Activated CD4-positive, alpha-beta T cell treated with anti-CD3 and anti-CD28 coated beads, Interleukin-2, amount 50 U/mL, for 16 hours (primary cell): ENCODE measurements around the gene THRA.

ENCODE experiments used
- DNase-seq: peaks from one replicate; pipeline ENCODE4 v3.0.0-alpha.2; 2020

The THRA gene

DNA sequence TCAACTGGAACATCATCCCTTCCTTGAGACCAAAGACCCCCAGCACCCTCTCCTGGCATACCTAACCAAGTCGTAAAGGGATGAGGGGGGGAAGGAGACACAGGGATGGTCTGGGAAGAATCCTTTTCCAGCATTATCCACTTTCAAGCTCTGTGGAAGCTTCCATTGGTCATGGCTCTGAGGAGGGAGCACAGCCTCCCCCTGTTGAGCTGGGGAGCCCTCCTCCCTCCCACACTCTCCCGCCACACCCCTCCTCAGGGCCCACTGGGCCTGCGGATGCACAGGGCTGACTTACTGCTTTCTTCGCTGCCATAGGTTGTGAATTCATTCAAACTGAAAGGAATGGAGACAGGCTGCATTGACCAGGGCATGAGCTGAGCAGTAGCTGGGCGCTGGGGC, 35.2 kb upstream of the THRA start:
- no peak for DNase-seq

DNA sequence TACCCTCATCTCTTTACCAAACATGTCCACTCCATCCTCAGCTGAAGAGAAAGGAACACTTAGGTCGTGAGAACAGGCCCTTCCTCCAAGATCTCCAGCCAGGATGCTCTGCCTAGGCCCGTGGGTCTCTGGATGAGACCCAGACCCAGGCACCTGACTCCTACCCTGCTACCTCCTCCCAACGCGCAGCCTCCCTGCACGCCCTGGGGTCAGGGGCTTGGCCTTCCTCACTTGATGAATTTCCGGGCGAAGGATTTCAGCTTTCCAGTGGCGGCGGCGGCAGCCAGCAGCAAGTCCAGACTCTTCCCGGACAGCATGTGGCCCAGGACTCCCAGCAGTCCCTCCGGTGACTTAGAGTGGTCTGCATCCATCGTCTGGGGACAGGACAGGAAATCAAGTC, 34.2 kb upstream of the THRA start:
- DNase-seq: no peak

DNA sequence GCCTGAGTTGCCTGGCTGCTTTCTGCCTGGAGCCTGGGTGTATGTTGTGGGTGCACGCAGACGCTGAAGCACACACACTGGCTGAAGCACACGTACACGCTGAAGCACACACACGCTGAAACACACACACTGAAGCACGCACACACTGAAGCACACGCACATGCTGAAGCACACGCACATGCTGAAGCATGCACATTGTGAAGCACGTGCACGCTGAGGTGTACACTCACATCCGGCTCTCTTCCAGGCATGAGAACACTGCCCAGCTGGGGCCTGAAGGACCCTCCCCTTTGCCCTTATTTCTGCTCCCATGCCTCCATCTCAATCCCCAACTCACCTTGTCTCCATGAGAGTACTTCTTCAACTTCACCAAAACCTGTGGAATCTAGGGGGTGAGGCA, 31.1 kb upstream of the THRA start:
- no peak for DNase-seq

DNA sequence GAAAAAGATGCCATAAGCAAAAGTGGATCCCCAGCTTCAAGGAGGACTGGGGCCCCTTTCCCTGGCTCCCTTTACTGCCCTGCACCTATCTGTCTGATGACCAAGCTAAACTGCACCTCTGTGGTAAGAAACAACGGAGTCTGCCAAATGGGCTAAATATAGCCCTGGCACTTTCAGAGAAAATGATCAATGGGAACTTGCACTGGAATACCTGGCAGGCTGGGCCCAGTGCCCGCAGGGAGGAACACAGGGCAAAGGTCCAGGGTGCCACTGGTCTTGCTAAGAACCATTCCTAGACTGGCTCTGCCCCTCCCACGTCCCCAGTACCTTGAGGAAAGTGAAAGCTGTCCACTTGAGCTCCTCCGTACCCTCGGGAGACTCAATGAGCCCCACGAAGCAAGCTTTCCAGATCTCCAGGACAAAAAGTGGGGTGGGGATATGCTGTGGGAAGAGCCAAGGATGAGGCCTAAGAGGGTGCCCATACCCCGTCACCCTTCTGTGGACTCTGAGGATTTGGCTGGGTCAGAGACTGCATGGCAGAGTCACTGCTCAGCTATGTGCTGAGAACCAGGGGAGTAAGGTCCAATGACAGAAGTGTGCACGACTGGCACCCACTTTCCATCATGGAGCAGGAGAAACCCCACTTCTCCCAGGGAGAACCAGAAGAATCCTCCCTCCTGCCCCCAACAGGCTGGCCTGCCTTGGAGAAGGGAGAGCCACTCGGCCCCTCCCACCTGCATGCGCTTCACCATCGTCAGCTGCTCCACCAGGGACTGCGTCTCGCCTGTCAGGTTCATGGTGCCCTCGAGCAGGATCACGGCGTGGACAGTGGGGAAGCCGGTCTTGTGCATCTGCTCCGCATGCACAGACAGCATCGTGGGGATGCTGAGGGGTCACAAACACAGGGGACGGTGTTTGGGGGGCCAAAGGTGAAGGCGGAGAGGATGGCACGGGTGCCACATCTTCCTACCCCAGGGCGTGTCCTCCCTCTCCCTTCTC, 30.1 kb upstream of the THRA start:
- DNase-seq: no peak

DNA sequence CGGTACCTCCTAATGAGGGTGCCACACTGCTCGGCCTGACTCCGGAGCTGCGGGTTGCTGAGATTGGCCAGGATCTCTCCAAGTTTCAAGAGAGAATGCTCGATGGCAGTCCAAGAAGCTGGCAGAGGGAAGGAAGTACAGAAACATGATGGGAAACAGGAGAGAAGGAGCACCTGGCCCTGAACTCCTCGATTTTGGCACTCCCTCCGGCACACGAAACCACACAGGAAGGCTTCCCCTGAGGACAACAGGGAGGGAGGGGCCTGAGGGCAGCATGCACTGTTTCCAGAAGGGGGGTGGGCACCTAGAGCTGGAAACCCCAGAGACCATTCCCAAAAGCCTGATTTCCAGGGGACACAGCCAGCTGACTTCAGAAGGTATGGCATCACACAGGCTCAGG, 29.4 kb upstream of the THRA start:
- no peak for DNase-seq

DNA sequence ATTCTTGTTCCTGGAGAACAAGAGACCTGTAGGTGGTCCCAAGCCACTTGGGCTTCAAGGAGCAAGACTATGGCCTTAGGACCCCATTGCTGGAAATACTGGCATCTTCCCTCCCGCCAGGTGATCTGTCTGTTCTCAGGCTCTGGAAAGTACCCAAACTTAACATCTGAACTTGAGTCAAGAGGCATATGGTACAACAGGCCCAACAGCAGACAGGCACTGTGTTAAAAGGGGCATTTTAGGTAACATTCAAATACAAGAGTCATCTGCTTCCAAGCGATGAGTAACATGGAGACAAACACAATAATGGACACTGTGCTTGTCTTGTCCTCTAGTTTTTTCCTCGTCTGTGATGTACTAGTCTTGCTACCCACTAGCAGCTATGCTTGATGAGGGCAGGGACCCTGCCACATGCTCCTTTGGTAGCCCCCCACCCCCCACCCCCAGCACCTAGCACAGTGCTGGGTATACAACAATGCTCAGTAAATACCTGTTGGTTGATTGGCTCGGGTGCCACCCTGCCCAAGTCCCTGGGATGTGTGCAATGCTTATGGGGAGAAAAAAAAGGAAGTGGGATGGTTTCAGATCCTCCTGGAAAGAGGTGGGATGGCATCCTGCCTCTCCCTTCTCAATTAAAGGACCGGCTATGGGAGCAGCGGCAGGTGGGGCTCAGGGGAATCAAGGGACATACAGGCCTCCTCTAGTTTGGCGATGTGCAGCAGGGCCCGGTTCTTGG, 28.2 kb upstream of the THRA start:
- no peak for DNase-seq

DNA sequence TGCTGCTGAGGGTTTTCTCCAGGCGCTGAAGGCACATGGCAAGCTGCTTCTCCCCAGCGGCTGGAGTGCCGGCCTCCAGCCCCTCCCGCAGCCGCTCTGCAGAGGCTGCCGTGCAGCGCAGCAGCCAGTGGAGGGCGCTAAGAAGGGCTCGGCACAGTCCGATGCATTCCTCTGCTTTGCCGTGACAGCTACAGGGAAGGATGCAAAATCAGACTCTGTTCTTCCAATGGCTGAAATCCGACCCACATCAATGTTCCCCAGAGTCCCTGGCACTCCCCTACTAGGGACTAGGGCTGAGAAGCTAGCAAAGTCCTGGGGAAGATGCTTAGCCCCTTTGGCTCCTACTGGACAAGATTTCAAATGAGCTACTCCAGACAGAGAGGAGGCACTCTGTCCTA, 27.6 kb upstream of the THRA start:
- DNase-seq: no peak

DNA sequence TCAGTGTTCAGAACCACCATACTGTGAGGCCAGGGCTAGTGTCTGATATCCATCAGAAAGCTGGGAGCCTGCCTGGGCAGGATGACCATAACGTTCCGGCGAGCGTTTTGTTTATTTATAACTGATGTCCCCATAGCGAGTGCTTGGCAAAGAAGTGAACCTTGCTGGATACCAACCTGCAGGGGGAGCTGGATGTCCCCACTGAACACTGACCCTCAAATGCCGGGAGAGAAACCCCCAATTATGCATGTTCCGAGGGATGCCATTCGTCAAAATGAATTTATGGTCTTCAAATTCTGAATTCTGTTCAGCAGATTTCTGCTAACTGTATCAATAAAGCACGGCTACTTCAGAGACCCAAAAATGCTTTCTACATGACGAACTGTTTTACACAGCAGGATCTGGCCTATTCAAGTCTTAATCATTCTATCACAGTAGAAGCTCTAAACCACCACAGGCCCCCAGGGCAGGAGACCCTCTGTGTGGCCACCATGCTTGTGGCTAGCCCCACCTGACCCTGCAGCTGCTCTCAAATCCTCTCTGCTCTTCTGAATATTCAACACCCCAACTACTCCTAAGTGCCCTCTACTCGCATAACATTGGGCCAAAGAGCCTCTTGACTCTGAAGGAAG, 23.8 kb upstream of the THRA start:
- no peak for DNase-seq

DNA sequence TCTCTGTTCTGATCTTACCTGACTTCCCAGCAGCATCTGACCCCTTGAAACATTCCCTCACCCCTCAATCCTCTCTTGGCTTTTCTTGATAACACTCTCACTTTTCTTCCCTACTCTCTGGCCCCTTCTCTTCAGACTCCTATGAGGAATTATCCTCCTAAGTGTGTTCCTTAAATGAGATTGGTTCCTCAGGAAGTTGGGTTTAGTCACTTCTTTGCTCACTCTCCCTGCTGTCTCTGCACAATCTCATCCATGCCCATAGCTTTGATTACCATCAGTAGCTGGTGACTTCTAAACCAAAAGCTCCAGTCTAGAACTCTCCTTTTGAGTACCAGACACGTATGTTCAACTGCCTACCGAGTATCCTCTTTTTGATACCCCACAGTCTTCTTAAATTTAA, 21.6 kb upstream of the THRA start:
- no peak for DNase-seq

DNA sequence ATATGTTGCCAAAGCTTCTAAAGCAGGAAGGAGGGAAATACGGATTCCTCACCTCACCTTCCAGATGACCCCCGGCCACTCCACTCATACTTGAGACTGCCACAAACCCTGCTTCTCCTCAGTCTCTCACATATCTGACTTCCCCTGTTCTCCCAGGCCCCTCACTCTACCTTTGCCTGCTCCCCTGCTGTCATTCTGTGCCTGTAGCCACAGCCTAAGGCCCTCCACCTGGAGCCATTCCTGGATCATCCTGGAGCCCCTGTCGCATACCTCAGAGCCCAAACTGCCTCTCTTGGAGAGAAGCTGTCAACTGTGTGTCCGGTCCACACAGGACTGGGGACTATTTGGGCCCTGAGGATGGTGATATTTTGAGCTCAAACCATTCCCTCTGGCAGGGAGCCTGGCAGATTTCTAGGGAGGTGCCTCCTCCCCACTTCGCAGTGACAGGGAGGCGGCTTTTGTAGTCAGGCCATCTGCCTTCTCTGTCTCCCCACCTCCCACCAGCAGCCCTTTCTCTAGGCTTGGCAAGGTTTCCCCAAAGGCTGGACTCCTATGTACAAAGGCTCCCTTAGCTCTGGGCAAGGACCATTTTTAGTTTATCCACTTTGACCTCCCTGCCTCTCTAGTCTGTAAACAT, 6.3 kb upstream of the THRA start:
- no peak for DNase-seq

DNA sequence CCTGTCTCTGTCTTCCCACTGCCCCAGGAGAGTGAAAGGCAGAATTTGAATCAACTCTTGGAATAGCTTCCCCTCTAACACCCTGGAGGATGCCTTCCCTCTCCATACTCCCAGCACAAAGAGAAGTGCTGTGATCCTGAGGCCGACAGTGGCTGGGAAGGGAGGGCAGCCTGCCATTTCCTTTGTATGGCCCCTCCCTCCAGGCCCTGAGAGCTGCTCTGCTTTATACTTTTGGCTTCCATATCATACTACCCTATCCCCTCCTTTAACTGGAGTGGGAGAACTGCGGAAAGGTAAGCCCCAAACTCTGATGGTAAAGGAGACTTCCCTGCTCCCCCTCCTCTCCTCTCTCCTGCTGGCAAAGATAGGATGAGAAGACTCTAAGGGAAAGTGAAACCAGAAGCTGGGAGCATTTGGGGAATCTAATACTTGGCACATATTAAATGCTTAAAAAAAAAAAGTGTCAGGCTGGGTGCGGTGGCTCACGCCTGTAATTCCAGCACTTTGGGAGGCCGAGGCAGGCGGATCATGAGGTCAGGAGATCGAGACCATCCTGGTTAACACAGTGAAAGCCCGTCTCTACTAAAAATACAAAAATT, 4.5 kb upstream of the THRA start:
- DNase-seq: no peak

DNA sequence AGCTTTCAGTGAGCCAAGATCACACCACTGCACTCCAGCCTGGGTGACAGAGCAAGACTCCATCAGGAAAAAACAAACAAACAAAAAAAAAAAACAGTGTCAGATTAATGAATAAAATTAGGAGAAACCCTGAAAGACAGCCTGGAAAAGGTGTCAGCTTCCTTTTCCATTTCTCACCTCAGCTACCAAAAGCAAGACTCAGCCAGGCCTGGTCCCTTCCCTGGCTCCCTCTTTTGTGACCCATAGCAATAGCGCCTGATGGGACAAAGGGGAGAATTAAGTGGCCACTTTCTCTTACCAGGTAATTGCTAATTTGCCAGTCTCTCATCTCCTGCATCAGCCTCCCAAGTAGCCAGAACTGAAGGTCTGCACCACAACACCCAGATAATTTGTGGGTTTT, 3.9 kb upstream of the THRA start:
- no peak for DNase-seq

DNA sequence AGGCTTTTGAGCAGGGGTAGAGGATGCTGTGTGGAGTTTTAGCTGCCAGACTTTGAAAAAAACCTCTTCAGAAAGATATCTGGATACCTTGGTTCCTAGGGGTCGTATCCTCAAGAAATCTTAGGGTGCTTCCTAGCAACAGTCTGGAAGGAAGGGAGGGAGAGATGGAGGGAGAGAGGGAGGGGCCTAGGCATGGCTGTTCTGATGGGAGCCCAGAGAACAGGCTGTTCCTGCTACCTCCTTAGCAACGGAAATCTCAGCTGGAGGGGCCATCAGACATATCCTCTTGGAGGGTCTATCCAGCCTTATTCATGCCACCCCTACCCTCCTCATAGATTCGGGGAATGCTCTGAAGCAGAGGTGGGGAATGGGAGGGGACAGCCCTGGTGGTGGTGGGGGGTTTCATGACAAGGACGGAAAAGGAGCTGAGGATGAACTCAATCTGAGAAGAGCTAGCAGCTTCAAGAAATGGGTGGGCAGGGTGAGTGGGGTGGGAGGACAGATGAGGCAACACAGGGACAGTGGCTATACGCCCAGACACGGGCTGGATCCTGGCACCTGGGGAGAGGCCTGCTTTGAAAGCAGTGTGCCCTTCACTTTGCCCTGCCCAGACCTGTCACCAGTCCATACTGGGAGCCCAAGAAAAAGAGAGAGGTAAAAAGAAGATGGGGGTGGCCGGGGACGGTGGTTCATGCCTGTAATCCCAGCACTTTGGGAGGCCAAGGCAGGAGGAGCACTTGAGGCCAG, 2.9 kb upstream of the THRA start:
- DNase-seq: no peak

DNA sequence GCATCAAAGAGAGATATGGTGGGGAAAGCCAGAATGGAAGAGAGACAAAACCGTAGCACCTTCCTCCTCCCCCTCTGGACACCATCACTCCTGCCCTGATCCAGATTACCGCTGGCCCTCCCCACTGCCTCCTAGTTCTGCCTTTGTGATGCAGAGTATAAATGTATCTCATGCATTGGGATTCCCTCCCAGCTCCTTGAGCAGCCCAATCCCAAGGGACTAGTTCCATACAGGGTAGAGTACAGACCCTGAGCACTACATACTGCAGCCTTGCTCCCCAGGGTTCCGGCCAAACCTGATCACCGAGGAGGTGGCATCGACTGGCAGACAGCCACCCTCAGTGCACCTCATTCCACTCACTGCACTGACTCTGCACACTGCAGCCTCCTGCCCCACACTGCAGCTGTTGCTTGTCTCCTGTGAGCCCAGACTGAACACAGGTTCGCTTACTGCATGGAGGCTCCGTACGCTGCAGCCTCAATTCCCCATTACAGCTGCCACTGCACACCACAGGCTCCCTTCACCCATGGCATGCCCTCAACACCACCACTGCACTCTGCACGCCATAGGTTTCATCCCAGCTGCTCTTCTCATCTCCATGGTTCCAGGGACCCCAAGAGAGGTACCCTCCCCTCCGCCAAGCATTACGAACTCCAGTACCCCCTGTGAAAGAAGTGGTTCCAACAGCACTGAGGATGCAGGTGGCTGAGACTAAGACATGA, 1.7 kb upstream of the THRA start:
- no peak for DNase-seq

DNA sequence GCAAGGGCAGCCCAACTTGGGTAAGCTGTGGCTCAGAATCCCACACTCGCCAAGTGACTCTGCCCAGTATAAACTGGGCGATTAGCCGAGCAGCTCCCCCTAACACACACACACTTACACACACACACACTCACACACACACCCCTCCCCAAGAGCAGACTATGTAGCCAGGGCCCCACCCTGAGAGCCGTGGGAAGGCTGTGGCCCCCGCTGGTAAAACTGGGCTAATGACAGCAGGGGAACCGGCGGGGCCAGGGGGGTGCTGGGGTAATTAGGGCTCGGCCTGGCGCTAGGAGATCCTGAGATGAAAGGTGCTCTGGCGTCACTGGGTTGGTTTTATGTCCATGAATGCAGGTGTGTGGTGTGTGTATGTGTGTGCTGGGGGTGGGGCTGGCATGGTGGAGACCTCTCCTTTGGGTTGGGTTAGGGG, 1.1 kb upstream of the THRA start:
- no peak for DNase-seq

DNA sequence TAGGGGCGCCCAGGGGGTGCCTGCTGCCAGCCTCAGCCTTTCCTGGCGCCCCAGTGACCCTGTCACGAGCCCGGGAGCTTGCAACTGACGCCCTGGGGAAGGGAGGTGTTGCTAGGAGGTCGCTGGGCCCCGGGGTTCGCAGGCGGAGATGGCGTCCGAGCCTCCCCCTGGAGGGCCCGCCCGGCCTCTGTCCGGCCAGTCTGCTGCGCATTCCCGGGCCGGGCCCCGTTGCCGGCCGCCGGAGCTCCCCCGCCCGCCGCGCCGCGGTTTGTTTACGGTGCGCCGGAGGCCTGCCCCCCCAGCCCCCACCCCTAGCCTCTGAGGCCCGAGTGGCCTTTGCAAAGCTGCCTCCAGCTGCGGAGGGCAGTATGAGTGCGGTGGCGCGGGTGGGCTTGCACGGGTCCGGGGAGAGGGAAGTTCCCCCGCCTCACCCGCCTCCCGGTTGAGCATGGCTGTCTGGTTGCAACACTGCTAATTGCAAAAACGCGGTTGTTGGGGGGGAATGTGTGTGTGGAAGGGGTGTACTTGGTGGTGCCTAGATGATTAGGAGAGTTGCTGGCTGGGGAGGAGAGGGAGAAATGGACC, 514 bp downstream of the THRA start:
- DNase-seq: no peak

DNA sequence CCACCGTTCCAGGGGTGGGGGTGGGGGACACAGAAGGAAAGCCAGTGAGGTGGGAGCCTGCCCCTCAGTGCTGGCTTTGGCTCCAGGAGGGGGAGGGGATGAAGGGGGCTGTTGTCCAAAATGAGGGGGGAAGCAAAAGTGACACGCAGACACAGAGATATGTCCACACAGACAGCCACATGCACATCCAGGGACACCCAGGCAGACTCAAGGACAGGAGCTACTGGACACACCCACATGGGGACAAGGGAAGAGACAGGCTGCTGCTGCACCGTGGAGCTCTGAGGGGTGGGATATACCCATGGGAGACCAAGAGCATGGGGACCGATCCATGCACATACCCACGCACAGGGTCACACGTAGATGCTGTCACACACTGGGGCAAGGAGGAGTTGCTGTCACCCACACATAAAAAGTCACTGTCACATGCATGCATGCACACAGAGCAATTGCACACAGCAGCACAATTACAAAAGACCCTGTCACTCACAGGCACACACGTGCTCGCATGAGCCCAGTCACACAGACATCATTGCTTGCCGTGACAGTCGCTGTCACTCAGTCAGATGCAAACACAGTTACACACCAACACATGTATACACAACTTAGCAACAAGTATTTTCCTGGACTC, 1.3 kb downstream of the THRA start:
- no peak for DNase-seq

DNA sequence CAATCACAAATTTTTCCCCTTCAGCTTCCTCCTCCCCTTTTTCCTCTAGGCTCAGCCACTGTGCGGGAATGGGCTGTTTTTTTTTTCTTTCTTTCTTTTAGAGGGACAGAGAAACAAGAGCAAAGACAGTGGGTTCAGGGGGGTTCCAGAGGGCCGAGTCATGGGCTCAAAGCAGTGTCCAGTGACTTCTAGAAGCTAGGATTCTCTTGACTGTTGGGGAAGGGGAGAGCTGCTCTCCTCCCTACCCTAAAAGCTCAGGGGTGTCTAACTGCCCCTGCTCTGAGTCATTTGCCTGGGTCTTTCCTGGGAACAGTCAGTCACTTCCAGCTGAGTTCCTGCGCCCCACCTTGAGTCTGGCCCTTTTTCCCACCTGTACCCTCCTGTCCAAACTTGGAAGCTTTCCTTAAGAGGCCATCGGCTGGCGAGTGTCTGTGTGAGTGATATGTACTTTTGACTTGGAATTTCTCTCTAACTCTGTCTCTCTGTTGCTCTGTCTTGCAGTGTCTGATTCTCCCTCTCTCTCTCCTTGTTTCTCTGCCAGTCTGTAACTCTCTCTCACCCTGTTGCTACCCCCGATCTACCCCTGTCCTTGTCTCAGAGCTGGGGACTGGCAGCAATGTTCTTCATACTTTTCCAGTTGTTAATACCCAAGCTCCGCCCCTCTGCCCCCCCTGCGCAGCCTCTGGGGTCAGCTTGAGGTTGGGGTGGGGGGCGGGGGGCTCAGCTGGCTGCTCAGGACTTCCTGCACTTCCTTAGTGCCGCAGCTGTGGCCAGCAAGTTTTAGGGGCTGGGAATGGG, 2.4 kb downstream of the THRA start:
- DNase-seq: no peak

DNA sequence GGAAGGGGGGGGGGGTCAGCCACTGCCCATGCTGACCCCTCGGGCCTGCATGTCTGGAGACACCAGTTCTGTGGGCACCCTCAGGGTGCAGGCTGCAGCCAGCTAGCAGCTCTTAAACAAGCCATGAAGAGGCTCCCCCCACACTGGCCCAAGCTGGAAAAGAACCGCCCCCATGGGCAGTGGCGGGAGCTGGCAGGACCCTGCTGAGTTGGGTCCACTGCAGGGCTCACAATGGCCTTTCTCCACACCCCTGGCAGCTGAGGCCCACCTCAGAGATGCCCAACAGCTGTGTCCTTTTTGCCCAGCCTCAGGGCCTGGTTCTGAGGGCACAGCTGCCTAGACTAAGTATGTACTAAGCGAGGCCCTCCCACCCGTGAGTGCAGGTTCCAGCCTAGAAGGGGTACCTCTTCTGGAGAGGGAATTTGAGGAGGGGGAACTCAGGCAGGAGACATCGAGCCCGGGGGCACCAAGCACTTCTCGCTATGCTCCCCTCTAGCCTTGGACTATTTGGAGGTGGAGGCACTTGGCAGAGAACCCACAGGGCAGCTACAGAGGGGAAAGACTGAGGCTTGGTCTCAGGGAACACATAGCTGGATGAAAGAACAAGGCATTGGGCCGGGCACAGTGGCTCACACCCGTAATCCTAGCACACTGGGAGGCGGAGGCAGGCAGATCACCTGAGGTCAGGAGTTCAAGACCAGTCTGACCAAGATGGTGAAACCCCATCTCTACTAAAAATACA, 3.2 kb downstream of the THRA start:
- no peak for DNase-seq
